H9 (cell line): ENCODE data around the gene DGKH. TPM values are rescaled to one million over a fixed set of nuclear protein-coding genes. Genes with fewer than 3 reads are reported as not detected.
"Not testable (repeated sequence)": the region's sequence is repeated elsewhere in the genome, so short reads cannot be mapped to it uniquely, and the experiment has no call there.

ENCODE experiments used
- DNase-seq: peaks from one replicate; pipeline ENCODE4 v3.0.0-alpha.2; 2017
- H2AFZ ChIP-seq: one replicate; pipeline ENCODE4 v1.6.1; 2013; ENCODE audit warnings: mild to moderate bottlenecking, low read length, control low read depth, moderate library complexity
- H2AK5ac ChIP-seq: 2 replicates; pipeline ENCODE4 v1.6.1; 2013; ENCODE audit warnings: low read length, control low read depth, mixed read lengths; ENCODE audit not compliant: insufficient read length
- H2BK120ac ChIP-seq: one replicate; pipeline ENCODE4 v1.6.1; 2013; ENCODE audit warnings: low read depth, mild to moderate bottlenecking, low read length, control low read depth, inconsistent platforms; ENCODE audit not compliant: poor library complexity, severe bottlenecking
- H2BK12ac ChIP-seq: 2 replicates; pipeline ENCODE4 v1.6.1; 2013; ENCODE audit warnings: low read length, control low read depth, mixed read lengths, low read depth; ENCODE audit not compliant: insufficient read length
- H2BK15ac ChIP-seq: 2 replicates; pipeline ENCODE4 v1.6.1; 2013; ENCODE audit warnings: low read depth, low read length, control low read depth
- H2BK20ac ChIP-seq: one replicate; pipeline ENCODE4 v1.6.1; 2013; ENCODE audit warnings: low read depth, mild to moderate bottlenecking, low read length, control low read depth, inconsistent platforms; ENCODE audit not compliant: poor library complexity, severe bottlenecking
- H2BK5ac ChIP-seq: 2 replicates; pipeline ENCODE4 v1.6.1; 2013; ENCODE audit warnings: low read length, control low read depth, mixed read lengths; ENCODE audit not compliant: insufficient read length
- H3K14ac ChIP-seq: 2 replicates; pipeline ENCODE4 v1.6.1; 2013; ENCODE audit warnings: low read length, control low read depth; ENCODE audit not compliant: insufficient read depth
- H3K18ac ChIP-seq: 2 replicates; pipeline ENCODE4 v1.6.1; 2013; ENCODE audit warnings: low read depth, mild to moderate bottlenecking, mixed read lengths, low read length, control low read depth; ENCODE audit not compliant: insufficient read length
- H3K23ac ChIP-seq: 2 replicates; pipeline ENCODE4 v1.6.1; 2013; ENCODE audit warnings: low read length, control low read depth, mixed read lengths, low read depth; ENCODE audit not compliant: insufficient read length
- H3K23me2 ChIP-seq: 2 replicates; pipeline ENCODE4 v1.6.1; 2013; ENCODE audit warnings: low read depth, mild to moderate bottlenecking, mixed read lengths, low read length, control low read depth; ENCODE audit not compliant: insufficient read length, poor library complexity, severe bottlenecking
- H3K27ac ChIP-seq: 2 replicates; pipeline ENCODE4 v1.5.1; 2013; ENCODE audit warnings: low read length, control low read depth, mixed read lengths, low read depth; ENCODE audit not compliant: insufficient read length
- H3K27me3 ChIP-seq: 2 replicates; pipeline ENCODE4 v1.6.1; 2013; ENCODE audit warnings: low read length, control low read depth, inconsistent platforms; ENCODE audit not compliant: insufficient read depth
- H3K4ac ChIP-seq: 2 replicates; pipeline ENCODE4 v1.6.1; 2013; ENCODE audit warnings: low read depth, mild to moderate bottlenecking, control low read depth, inconsistent platforms, low read length, moderate library complexity
- H3K4me1 ChIP-seq: 2 replicates; pipeline ENCODE4 v1.6.1; 2013; ENCODE audit warnings: low read length, control low read depth, inconsistent platforms; ENCODE audit not compliant: insufficient read depth
- H3K4me2 ChIP-seq: 2 replicates; pipeline ENCODE4 v1.6.1; 2013; ENCODE audit warnings: low read length, control low read depth, mixed read lengths; ENCODE audit not compliant: insufficient read length, insufficient read depth
- H3K56ac ChIP-seq: 2 replicates; pipeline ENCODE4 v1.6.1; 2013; ENCODE audit warnings: low read depth, mild to moderate bottlenecking, mixed read lengths, low read length, control low read depth; ENCODE audit not compliant: insufficient read length
- H3K79me1 ChIP-seq: 2 replicates; pipeline ENCODE4 v1.6.1; 2013; ENCODE audit warnings: low read depth, mild to moderate bottlenecking, moderate library complexity, low read length, control low read depth, inconsistent platforms; ENCODE audit not compliant: insufficient read depth, poor library complexity, severe bottlenecking
- H3K79me2 ChIP-seq: 2 replicates; pipeline ENCODE4 v1.6.1; 2013; ENCODE audit warnings: low read length, control low read depth, inconsistent platforms; ENCODE audit not compliant: insufficient read depth
- H3K9ac ChIP-seq: 2 replicates; pipeline ENCODE4 v1.6.1; 2013; ENCODE audit warnings: low read length, control low read depth, mixed read lengths; ENCODE audit not compliant: insufficient read length; ENCODE audit errors: extremely low read depth
- H3K9me3 ChIP-seq: one replicate; pipeline ENCODE4 v1.6.1; 2013; ENCODE audit warnings: low read depth, low read length, inconsistent platforms; ENCODE audit not compliant: control insufficient read depth
- H3T11ph ChIP-seq: one replicate; pipeline ENCODE4 v1.6.1; 2013; ENCODE audit warnings: mild to moderate bottlenecking, low read length, control low read depth, inconsistent platforms
- H4K20me1 ChIP-seq: one replicate; pipeline ENCODE4 v1.6.1; 2013; ENCODE audit not compliant: control insufficient read depth, insufficient read length, insufficient read depth
- H4K5ac ChIP-seq: 2 replicates; pipeline ENCODE4 v1.6.1; 2013; ENCODE audit warnings: low read depth, mild to moderate bottlenecking, mixed read lengths, low read length, control low read depth; ENCODE audit not compliant: insufficient read length
- H4K8ac ChIP-seq: replicated peaks from 2 replicates; pipeline ENCODE4 v1.6.1; 2013; ENCODE audit warnings: low read length, control low read depth, mixed read lengths, low read depth; ENCODE audit not compliant: insufficient read length
- H4K91ac ChIP-seq: 2 replicates; pipeline ENCODE4 v1.6.1; 2013; ENCODE audit warnings: low read depth, mild to moderate bottlenecking, moderate library complexity, mixed read lengths, low read length, control low read depth; ENCODE audit not compliant: insufficient read length
- H3K27ac Mint-ChIP-seq, 3 experiments: 2 replicates in 2 of 3; 3 replicates in 1 of 3; pipeline ENCODE4 v1.8.0; 2020 to 2021; ENCODE audit warnings: mixed read lengths in 3 of 3, mild to moderate bottlenecking in 1 of 3, moderate library complexity in 1 of 3
- H3K27me3 Mint-ChIP-seq: 2 replicates; pipeline ENCODE4 v1.8.0; 2021; ENCODE audit warnings: low read depth, mild to moderate bottlenecking, moderate library complexity, mixed read lengths
- H3K36me3 Mint-ChIP-seq, 3 experiments: 2 replicates in 2 of 3; 3 replicates in 1 of 3; pipeline ENCODE4 v1.8.0; 2020 to 2021; ENCODE audit warnings: low read depth in 3 of 3, mixed read lengths in 3 of 3; ENCODE audit not compliant: insufficient read depth in 1 of 3
- H3K4me1 Mint-ChIP-seq, 2 experiments: 2 replicates each; pipeline ENCODE4 v1.8.0; 2020; ENCODE audit warnings: mixed read lengths in 2 of 2
- H3K4me3 Mint-ChIP-seq, 2 experiments: 2 replicates in 1 of 2; 3 replicates in 1 of 2; pipeline ENCODE4 v1.8.0; 2020 to 2021; ENCODE audit warnings: mild to moderate bottlenecking in 2 of 2, mixed read lengths in 2 of 2, moderate library complexity in 1 of 2
- H3K9me3 Mint-ChIP-seq, 2 experiments: 2 replicates in 1 of 2; 3 replicates in 1 of 2; pipeline ENCODE4 v1.8.0; 2020; ENCODE audit warnings: mild to moderate bottlenecking in 2 of 2, mixed read lengths in 2 of 2, moderate library complexity in 1 of 2
- WGBS: extraction: QIAGEN DNeasy Blood & Tissue Kit; methylation state at CpG from one replicate; pipeline ENCODE4 v1.1.7; 2013; ENCODE audit warnings: missing lambda C conversion rate, low lambda C conversion rate, mixed read lengths; ENCODE audit not compliant: insufficient read length; ENCODE audit errors: extremely low coverage; 5-methylcytosine and 5-hydroxymethylcytosine counted together
- total RNA-seq: library from RNA; stranded (reverse); gene quantifications from 2 replicates; pipeline ENCODE4 v1.2.1, GENCODE V29; 2021
- TF ChIP-seq, protein P1 (sequence below): fragments of 200-600 bp; sonication (generic); conservative IDR thresholded peaks from 3 replicates; pipeline ENCODE4 v1.8.0; 2021; ENCODE audit warnings: antibody characterized with exemption, mild to moderate bottlenecking

The DGKH gene
- total RNA-seq, 1 experiment from 2014 or later = 8.6 TPM

DNA sequence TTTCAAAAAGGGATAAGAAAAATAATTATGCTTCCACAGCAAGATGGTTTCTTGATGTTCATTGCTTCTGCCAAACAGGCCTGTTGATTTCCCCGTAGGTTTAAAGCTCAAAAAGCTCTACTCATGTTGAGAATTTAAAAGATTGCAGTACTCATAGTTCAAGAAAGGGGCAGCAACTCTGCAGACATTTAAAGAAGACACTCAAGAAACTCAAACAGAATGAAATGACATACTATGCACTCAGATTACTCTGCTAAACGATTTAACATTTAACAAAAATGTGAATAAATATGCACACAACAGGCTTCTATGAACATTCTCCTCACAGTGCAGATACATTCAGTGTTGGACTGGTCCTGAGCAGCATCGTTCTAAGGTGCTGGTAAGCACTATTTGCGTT, 22.7 kb downstream of the DGKH start:
- H3K79me2 ChIP-seq, H3K56ac ChIP-seq, H3K9ac ChIP-seq, H2BK15ac ChIP-seq, H2AK5ac ChIP-seq, H3K27me3 Mint-ChIP-seq, H4K5ac ChIP-seq, H4K8ac ChIP-seq, H3K4me1 Mint-ChIP-seq, H3K9me3 Mint-ChIP-seq, H3K9me3 ChIP-seq, H3K27me3 ChIP-seq, H4K91ac ChIP-seq, H3K27ac ChIP-seq, H3K14ac ChIP-seq, H3K23ac ChIP-seq, H4K20me1 ChIP-seq, H2BK12ac ChIP-seq, H3K4me2 ChIP-seq, H3T11ph ChIP-seq, H3K18ac ChIP-seq, H2AFZ ChIP-seq, H3K79me1 ChIP-seq, H2BK120ac ChIP-seq, H3K4me1 ChIP-seq, H3K4me3 Mint-ChIP-seq, H3K23me2 ChIP-seq, H3K4ac ChIP-seq, H2BK20ac ChIP-seq, H3K36me3 Mint-ChIP-seq, DNase-seq, H2BK5ac ChIP-seq: not testable (repeated sequence)
- no CpG with 5 or more reads among the region's 4 CpGs for WGBS
- TF ChIP-seq, protein P1, sequence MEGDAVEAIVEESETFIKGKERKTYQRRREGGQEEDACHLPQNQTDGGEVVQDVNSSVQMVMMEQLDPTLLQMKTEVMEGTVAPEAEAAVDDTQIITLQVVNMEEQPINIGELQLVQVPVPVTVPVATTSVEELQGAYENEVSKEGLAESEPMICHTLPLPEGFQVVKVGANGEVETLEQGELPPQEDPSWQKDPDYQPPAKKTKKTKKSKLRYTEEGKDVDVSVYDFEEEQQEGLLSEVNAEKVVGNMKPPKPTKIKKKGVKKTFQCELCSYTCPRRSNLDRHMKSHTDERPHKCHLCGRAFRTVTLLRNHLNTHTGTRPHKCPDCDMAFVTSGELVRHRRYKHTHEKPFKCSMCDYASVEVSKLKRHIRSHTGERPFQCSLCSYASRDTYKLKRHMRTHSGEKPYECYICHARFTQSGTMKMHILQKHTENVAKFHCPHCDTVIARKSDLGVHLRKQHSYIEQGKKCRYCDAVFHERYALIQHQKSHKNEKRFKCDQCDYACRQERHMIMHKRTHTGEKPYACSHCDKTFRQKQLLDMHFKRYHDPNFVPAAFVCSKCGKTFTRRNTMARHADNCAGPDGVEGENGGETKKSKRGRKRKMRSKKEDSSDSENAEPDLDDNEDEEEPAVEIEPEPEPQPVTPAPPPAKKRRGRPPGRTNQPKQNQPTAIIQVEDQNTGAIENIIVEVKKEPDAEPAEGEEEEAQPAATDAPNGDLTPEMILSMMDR = peak; percentile 36; the same call in 2 of the 3 replicates
- peak overlapping the region in 1 of 3 experiments; percentile 48; a peak in 2 of 7 replicates for H3K27ac Mint-ChIP-seq
